ENCODE data around the gene LEF1.

DNA sequence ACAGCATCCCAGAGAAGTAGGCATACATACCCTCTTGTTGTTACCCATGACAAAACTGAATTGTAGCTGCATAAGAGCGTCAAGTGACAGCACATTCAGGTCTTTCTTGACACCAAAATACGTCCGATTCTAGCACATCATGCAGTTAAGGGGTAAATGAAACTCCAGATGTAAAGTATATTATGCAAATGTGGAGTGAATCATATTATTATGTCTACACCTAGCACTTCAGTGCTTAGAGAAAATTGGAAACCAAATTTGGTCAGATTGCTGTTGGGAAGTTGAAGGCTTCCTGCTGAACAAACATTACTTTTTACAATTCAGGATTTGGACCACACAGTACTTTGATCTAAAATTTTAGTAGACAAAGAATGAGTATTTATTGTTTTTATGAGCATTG, 24.2 kb upstream of the LEF1 start:
- TF ChIP-seq, protein P1, sequence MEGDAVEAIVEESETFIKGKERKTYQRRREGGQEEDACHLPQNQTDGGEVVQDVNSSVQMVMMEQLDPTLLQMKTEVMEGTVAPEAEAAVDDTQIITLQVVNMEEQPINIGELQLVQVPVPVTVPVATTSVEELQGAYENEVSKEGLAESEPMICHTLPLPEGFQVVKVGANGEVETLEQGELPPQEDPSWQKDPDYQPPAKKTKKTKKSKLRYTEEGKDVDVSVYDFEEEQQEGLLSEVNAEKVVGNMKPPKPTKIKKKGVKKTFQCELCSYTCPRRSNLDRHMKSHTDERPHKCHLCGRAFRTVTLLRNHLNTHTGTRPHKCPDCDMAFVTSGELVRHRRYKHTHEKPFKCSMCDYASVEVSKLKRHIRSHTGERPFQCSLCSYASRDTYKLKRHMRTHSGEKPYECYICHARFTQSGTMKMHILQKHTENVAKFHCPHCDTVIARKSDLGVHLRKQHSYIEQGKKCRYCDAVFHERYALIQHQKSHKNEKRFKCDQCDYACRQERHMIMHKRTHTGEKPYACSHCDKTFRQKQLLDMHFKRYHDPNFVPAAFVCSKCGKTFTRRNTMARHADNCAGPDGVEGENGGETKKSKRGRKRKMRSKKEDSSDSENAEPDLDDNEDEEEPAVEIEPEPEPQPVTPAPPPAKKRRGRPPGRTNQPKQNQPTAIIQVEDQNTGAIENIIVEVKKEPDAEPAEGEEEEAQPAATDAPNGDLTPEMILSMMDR (IDR thresholded peaks at IDR 0.05; ENCODE audit: extremely low read depth in 1 of 2, insufficient read depth in 1 of 2, low read depth in 1 of 2, low read length in 2 of 2) = no peak
- TF ChIP-seq POLR2A (IDR thresholded peaks at IDR 0.05; ENCODE audit: low read depth, low read length) (no peak), POLR2AphosphoS5 (IDR thresholded peaks at IDR 0.05; ENCODE audit: insufficient read depth, low read depth, low read length) (no peak), JUN (IDR thresholded peaks at IDR 0.05; ENCODE audit: borderline replicate concordance, insufficient read depth, insufficient read length, low read depth) (no peak), EZH2 (IDR thresholded peaks at IDR 0.05; ENCODE audit: borderline replicate concordance, low read depth, low read length, severe bottlenecking) (no peak)

Data from endothelial cell of umbilical vein (primary cell).